Chondrocyte (in vitro differentiated cells): Measurements from ENCODE around the gene NHLRC2. TPM values are rescaled to one million over a fixed set of nuclear protein-coding genes. Genes with fewer than 3 reads are reported as not detected.

Experiments
- DNase-seq: peaks from one replicate; pipeline ENCODE4 v3.0.0; 2021; ENCODE audit warnings: mixed read lengths, low spot score
- H3K27ac Mint-ChIP-seq: one replicate; pipeline ENCODE4 v1.8.0; 2021; ENCODE audit warnings: mild to moderate bottlenecking, moderate library complexity, mixed read lengths; ENCODE audit not compliant: unreplicated experiment
- H3K27me3 Mint-ChIP-seq: 2 replicates; pipeline ENCODE4 v1.8.0; 2021; ENCODE audit warnings: low read depth, mixed read lengths
- H3K36me3 Mint-ChIP-seq: 2 replicates; pipeline ENCODE4 v1.8.0; 2021; ENCODE audit warnings: low read depth, mixed read lengths
- H3K4me1 Mint-ChIP-seq: 2 replicates; pipeline ENCODE4 v1.8.0; 2021; ENCODE audit warnings: low read depth, mild to moderate bottlenecking, mixed read lengths
- H3K4me3 Mint-ChIP-seq: one replicate; pipeline ENCODE4 v1.8.0; 2021; ENCODE audit warnings: mild to moderate bottlenecking, moderate library complexity, mixed read lengths; ENCODE audit not compliant: unreplicated experiment
- H3K9me3 Mint-ChIP-seq: 2 replicates; pipeline ENCODE4 v1.8.0; 2021; ENCODE audit warnings: low read depth, mixed read lengths
- total RNA-seq: library from RNA; stranded (reverse); gene quantifications from 3 replicates; pipeline ENCODE4 v1.2.1, GENCODE V29; 2021
- TF ChIP-seq, protein P1 (sequence below): fragments of 200-600 bp; sonication (generic); IDR thresholded peaks from 2 replicates; pipeline ENCODE4 v1.5.0; 2021; ENCODE audit warnings: antibody characterized with exemption, mild to moderate bottlenecking, moderate library complexity

NHLRC2 gene
- total RNA-seq, 1 donor from 2014 or later = 29.2 TPM

DNA sequence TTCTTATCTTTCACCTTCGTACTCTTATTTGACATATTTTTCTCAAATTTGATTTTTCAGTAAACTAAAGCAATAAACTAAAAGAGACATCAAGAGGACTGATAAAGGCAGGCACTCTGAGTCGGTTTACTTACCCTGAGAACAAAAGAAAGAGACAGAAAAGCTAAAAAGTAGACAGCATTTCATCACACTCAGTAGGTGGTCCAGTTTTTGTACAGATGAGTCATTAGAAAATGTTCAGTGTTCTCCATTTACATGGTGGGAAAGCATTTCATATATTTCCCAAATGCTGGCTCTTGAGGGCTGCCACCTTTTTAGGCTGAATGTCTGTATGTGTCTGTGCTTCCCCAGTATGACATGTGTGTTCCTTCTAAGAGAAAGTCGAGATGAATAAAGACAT lies 52.7 kb downstream of the NHLRC2 start:
- Mint-ChIP-seq H3K36me3 (peaks cover 21% of the 10 kb centered on the region), H3K4me3 (no peak overlapping the region), H3K9me3 (no peaks in the 10 kb centered on the region), H3K27me3 (no peaks in the 10 kb centered on the region), H3K27ac (peak overlapping the region; percentile 90), H3K4me1 (peaks cover 11% of the 10 kb centered on the region)
- TF ChIP-seq, protein P1, sequence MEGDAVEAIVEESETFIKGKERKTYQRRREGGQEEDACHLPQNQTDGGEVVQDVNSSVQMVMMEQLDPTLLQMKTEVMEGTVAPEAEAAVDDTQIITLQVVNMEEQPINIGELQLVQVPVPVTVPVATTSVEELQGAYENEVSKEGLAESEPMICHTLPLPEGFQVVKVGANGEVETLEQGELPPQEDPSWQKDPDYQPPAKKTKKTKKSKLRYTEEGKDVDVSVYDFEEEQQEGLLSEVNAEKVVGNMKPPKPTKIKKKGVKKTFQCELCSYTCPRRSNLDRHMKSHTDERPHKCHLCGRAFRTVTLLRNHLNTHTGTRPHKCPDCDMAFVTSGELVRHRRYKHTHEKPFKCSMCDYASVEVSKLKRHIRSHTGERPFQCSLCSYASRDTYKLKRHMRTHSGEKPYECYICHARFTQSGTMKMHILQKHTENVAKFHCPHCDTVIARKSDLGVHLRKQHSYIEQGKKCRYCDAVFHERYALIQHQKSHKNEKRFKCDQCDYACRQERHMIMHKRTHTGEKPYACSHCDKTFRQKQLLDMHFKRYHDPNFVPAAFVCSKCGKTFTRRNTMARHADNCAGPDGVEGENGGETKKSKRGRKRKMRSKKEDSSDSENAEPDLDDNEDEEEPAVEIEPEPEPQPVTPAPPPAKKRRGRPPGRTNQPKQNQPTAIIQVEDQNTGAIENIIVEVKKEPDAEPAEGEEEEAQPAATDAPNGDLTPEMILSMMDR = no peak
- DNase-seq = no peak

DNA sequence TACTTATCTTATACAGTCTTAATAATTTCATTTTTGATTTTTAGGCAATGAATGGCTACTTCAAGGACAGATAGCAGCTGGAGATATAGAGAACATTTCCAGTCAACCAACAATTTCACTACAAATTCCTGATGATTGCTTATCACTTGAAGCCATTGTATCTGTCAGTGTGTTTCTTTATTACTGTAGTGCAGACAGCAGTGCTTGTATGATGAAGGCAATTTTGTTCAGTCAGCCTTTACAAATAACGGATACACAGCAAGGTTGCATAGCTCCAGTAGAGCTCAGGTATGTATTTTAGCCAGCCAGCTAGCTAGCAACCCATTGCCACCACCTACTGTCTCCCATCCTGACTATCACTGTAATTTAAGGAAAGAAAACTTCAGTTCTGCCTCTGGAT lies 53.8 kb downstream of the NHLRC2 start:
- DNase-seq = no peak
- TF ChIP-seq, protein P1 = no peak
- H3K9me3 Mint-ChIP-seq = no peaks in the 10 kb centered on the region
- peaks cover 11% of the 10 kb centered on the region for H3K4me1 Mint-ChIP-seq
- peaks cover 21% of the 10 kb centered on the region for H3K36me3 Mint-ChIP-seq
- H3K4me3 Mint-ChIP-seq = no peak overlapping the region
- H3K27ac Mint-ChIP-seq = no peak overlapping the region
- H3K27me3 Mint-ChIP-seq = no peaks in the 10 kb centered on the region

DNA sequence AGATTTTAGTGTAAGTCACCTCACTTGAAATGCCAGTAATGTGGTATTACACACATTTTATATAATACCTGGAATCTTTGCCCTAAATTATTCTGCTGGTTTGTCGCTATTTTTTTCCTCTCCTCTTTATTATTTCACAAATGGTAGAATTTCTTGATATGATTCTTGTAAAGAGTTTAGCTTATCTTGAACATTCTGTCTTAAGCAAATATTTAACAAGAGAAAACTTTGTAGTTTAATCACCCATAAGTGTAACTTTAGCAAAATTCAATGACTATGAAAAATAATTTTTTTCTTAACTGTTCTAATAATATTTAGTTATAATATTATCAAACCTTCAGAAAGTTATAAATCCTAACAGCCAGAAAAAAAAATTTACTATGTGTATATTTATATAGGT lies 56.7 kb downstream of the NHLRC2 start:
- no peaks in the 10 kb centered on the region for H3K27me3 Mint-ChIP-seq

DNA sequence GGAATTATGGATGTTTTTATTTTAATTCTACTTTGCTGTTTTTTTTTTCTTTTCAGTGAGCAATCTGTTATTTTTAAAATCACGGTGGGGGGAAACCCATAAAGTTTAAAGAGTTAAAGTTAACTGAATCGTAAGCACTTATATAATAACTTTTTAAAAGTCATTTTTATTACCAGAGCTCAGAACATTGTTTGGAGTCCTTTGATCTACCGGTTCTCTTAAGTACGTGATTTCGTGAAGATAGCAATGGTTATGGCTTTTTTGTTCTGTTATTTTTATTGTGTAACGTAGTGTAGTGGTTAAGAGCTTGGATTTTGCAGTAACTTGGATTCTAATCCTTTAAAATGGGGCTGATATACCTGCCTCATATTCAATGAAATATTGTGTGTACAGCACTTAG lies 57.4 kb downstream of the NHLRC2 start:
- Mint-ChIP-seq H3K4me1 (peaks cover 19% of the 10 kb centered on the region), H3K27me3 (no peaks in the 10 kb centered on the region), H3K4me3 (no peak overlapping the region), H3K9me3 (no peaks in the 10 kb centered on the region), H3K27ac (no peak overlapping the region), H3K36me3 (peaks cover 3% of the 10 kb centered on the region)
- DNase-seq = no peak
- TF ChIP-seq, protein P1 = no peak

More for the DNA sequence above, 56.7 kb downstream of the NHLRC2 start:
- H3K27ac Mint-ChIP-seq = no peak overlapping the region
- peaks cover 3% of the 10 kb centered on the region for H3K36me3 Mint-ChIP-seq
- no peaks in the 10 kb centered on the region for H3K9me3 Mint-ChIP-seq
- DNase-seq = no peak
- no peak overlapping the region for H3K4me3 Mint-ChIP-seq
- TF ChIP-seq, protein P1 = no peak
- peaks cover 22% of the 10 kb centered on the region for H3K4me1 Mint-ChIP-seq

DNA sequence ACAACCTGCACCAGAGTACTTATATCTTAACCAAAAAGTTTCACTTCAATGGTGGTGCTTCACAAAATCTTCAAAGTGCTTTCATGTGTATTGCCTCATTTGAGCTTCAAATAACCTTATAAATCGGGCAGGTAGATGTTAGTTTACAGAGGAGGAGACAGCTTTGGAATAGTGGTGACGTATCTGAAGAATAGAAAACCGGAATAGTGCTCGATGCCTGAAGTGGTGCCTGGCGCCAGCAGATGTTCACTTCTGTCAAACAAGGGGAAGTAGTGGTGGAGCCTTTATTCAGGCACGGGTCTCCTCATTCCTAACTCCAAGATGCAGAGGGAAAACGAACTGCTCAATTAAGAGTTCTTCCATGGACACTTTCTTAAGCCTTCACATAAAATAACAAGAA lies 58.1 kb downstream of the NHLRC2 start:
- no peak for DNase-seq
- H3K27me3 Mint-ChIP-seq = no peaks in the 10 kb centered on the region
- H3K9me3 Mint-ChIP-seq = no peaks in the 10 kb centered on the region
- no peak overlapping the region for H3K27ac Mint-ChIP-seq
- H3K4me3 Mint-ChIP-seq = no peak overlapping the region
- peaks cover 12% of the 10 kb centered on the region for H3K4me1 Mint-ChIP-seq
- H3K36me3 Mint-ChIP-seq = peaks cover 6% of the 10 kb centered on the region
- TF ChIP-seq, protein P1 = no peak
